HG03025 (cell line): ENCODE data around the gene XYLT1.

Experiments
- ATAC-seq: cut with Tn5 transposase; IDR thresholded peaks from one replicate; pipeline ENCODE4 v1.9.1; 2021; ENCODE audit warnings: mild to moderate bottlenecking, moderate library complexity; ENCODE audit not compliant: unreplicated experiment, low FRiP score

XYLT1 gene

DNA sequence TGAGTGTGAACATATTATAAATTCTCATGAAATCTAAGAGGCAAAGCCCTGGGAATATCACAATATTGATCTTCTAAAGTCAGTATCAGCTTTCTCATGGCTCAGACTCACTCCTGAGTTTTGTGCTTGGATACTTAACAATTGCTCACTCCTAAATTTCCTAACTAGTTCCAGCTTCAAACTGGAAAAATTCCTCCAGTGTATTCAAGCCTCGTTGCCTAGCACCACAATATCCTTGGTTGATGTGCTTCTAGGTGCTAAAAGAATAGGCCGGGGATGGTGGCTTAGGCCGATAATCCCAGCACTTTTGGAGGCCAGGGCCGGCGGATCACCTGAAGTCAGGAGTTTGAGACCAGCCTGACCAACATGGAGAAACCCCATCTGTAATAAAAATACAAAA is 62.5 kb downstream of the XYLT1 start:
- ATAC-seq, result no peak

DNA sequence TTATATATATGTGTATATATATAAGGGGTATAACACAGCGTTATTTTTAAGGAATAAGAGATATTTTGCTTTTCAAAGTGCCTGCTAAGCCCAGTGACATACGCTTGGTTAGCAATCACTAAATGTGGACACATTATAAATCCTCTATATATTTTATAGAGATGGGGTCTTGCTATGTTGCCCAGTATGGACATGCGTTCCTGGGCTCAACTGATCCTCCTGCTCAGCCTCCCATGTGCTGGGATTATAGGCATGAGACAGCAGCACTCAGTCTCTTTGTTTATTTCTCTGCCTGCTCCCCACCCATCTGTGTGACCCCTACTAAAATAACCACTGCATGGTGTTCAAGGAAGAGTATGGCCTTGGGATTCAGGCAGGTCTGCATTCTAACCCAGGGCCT is 63.4 kb downstream of the XYLT1 start:
- ATAC-seq, result no peak

DNA sequence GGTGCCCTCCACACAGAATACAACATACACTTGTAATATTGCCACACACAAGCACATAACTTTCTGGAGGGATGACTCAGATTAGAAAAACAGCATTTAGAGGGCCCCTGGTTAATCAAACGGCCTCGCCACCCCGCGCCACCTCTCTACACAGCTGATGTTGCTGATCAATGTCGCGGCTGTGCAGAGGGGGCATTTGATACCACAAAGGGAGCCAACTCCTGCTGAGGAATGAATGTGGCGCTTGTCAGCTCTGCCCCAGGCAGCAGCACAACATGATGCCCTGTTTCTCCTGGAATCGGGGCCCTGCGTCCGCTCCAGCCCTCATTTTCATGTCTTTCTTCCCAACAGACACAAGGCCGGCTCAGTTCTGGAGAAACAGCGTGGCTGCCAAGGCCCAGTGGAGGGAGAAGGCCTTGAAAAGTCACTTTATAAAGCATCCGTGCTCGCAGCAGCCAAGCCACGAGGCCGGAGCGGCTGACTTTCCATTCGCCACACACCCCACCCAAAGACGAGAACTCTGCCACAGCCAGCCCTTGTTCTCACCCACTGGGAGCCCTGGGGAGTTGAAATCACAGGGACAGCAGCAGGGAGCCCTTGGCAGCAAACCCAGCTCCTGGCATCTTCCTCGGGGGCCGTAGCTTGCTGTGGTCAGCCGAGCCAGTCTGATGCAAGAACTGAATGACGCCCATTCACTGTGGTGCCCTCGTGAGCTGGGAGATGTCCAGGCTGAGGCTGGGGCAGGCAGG is 65.6 kb downstream of the XYLT1 start:
- ATAC-seq, result no peak

DNA sequence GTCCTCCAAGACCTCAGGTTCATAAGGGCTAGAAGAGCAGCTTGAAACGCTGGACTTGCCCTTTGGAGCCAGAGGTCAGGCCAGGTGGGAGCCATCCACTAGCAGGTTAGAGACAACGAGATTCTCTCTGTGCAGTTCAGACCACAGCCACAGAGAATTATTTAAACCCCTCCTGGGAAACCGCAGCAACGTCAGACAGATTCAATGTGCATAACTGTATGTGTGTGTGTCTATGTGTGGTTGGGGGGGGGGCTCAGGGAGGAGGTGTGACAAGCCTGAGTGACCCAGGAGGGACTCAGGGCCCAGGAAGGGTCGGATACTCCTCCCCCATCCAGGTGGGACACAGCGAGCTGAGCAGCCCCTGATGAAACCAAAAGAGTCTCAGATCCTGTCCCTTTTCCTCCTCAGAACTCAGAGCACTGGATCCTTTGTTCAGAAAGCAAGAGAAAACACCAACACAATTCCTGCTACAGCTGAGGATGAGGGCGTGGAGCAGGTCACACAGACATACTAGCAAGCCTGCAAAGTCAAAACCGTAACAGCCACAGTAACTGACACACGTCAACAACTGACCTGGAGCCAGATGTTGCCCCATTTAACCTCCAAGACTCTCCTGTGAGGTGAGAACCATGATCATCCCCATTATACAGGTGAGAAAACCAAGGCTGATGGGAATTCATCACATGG is 66.8 kb downstream of the XYLT1 start:
- ATAC-seq, result no peak

DNA sequence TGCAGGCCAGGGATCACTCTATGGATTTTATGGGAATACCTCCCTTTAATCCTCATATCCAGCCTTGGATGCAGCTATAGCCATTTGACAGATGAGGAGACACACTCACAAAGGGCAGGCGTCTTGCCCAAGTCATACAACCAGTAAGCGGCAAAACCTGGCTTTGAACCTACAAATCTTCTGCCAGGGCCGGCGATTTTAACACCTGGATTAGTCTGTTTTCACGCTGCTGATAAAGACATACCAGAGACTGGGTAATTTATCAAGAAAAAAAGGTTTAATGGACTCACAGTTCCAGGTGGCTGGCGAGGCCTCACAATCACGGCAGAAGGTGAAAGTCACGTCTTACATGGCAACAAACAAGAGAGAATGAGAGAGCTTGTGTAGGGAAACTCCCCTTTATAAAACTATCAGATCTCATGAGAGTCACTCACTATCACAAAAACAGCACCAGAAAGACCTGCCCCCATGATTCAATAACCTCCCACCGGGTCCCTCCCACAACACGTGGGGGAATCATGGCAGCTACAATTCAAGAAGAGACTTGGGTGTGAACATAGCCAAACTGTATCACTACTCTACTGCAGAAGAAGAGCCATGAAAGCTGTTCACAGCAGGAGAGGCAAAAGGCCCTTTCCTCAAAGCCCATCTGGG is 67.5 kb downstream of the XYLT1 start:
- no peak for ATAC-seq

DNA sequence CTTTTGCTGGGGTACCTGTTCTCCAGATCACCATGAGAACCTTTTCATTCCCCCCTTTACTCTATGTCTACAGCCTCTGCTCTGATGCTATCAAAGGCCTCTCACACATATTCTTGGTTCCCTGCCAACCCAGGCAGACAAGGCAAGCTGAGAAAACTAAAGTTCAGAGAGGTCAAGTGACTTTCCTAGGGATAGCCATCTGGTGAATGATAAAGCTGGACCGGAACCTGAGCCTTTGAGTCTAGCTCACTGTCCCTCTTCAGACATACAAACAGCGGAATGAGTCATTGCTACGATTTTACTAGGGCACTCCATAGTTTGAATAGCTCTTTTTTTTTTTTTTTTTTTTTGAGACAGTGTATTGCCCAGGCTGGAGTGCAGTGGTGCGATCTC is 73.3 kb downstream of the XYLT1 start:
- no peak for ATAC-seq

DNA sequence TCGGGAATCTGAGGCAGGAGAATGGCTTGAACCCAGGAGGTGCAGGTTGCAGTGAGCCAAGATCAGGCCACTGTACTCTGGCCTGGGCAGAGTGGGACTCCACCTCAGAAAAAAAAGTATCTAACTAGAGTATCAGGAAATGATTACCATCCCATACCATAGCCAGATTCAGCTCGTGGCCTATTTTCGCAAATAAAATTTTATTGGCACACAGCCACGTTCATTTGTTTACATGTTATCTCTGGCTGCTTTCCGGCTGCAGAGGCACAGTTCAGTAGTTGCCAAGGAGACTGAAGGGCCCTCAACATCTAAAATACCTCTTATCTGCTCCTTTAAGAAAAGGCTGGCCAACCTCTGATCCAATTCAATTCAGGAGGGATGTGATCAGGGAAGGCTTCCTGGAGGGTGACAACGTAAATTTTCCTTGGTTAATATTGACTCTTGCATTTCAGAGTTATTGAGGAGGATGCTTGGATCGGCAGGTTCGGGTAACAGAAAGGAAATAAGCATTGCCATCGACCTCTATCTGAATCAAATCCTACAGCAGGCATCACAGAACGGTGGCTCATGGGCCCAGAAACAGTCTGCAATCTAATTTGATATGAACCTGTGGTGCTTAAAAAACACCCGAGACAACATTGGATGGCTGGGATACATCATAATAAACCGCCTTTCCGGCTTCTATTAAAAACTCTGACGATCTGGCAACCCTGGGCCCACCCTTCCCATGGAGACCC is 73.8 kb downstream of the XYLT1 start:
- no peak for ATAC-seq

DNA sequence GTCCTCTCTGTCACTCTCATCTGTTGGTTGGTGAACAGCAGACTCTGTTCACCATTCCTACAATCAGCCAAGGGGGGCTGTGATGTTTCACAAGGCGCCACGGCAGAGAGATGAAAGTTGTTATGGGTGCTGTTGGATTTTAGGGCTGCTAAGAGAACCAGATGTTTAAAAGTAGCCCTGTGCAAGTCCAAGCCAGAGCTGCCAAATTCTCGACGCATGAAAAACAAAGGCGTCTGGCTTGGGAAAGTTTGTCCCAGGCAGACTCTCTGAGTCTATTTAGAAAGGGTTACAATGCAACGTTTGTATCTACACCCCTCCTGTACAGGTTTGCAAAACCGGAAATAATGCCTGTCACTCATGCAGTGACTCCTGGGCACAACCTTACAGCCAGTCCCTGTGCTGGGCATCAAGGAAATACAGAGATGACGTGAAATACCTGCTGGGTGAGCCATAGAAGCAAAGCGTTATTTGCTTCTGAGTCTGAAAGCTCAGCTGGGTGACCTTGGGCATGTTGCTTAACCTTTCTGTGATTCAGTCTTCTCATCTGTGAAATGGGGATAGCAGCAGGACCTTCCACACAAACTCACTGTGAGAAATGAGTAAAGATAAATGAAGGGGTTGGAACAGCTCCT is 74.8 kb downstream of the XYLT1 start:
- no peak for ATAC-seq

DNA sequence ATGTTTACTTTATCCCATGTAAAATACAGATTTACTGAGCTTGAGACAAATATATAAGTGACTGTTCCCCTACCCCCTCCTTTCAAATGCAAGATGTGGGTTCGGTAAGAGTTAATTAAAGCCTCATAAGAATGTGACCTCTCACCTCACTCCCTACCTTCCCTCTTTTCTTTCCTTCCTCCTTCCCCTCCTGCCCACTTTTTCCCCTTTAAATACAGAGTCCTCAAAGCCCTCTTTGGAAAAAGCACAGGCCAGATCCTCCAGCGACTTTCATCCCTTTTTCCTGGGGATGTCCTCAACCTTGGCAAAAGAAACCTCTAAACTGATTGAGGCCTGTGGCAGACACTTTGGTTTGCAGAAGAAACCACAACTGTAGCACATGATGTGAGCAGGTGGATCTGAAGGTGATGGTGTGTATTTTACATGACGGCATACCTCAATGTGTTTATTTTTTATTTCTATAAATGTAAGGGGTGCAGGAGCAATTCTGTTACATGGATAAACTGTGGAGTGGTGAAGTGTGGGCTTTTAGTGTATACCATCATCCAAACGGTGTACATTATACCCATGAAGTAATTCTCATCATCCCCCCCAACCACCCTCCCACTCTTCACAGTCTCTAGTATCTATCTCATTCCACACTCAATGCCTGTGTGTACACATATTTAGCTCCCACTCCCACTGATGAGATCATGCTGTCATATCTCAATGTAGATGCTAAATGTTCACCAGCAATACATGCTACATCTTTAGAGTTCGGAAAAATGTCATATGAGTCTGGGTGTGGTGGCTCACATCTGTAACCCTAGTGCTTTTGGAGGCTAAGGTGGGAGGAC is 77.7 kb downstream of the XYLT1 start:
- no peak for ATAC-seq

DNA sequence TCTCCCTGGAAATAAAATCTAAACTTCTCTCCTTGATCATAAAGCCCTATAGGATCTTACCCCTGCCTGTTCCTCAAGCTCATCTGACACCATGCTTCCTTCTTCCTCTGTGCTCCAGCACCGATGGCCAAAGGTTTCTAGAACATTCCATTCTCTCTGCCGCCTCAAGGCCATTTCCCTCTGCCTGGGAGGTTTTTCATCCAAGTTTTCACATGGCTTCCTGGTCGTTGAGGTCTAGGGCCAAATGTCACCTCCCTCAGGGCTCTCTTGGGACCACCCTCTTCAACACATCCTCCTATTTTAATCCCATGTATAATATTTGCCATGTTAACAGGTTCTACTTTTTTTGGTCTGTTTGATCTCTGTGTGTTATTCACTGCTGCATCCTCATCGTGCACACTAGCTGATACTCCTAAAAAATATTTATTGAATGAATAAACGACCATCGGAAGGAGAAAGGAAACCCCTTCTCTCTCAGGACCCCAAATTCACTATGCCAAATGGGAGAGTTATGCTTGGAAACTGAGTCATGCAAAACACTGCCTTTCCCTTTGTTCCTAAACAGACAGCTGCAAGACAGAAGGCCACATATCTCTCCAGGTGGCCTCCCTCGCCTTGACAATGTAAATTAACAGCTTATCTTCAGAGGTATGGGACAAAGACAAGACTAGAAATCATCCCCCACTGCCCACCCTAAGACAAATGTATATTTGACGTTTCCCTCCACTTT is 78.5 kb downstream of the XYLT1 start:
- no peak for ATAC-seq

DNA sequence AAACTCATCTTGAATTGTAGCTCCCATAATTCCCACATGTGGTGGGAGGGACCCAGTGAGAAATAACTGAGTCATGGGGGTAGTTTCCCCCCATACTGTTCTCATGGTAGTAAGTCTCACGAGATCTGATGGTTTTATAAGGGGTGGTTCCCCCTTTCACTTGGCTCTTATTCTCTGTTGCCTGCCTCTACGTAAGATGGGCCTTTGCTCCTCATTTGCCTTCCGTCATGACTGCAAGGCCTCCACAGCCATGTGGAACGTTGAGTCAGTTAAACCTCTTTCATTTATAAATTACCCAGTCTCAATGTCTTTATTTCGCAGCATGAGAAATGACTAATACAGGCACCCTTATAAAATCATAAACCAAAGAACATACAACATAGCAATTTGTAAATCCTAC is 79.0 kb downstream of the XYLT1 start:
- ATAC-seq, result no peak

DNA sequence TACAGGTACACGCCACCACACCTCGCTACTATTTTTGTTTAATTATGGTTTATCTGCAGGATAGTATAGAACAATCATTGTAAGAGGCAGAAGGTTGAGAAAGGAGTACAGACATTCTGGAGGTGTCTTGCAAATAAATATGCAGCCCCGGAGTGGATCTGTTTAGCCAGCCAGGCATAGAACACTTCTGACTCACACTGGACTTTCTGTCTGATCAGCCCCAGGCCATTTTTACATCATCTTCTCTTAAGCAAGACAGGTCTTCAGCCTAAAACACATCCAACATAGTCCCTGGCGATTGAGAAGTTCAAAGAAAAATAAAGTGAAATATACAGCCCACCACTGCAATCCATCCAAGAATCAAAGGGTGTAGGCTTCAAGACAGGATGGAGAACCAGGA is 81.4 kb downstream of the XYLT1 start:
- no peak for ATAC-seq

DNA sequence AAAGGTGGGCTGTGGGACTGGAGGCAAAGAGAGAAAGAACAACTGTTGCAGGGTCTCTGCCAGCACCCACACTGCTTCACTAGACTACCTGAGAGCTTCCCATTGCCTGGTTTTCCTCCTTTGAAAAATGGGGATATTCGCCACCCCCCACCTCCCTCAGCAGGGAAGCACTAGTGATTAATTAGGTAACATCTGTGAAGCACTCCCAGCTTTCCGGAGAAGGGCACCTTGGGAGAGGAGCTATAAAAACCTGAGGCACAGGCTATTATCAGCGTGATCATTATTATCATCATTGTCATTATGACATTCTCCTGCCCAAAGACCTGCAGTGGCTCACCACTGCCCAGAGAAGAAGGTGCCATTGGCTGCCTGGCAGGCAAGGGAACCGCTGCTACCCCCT is 83.5 kb downstream of the XYLT1 start:
- ATAC-seq, result no peak

DNA sequence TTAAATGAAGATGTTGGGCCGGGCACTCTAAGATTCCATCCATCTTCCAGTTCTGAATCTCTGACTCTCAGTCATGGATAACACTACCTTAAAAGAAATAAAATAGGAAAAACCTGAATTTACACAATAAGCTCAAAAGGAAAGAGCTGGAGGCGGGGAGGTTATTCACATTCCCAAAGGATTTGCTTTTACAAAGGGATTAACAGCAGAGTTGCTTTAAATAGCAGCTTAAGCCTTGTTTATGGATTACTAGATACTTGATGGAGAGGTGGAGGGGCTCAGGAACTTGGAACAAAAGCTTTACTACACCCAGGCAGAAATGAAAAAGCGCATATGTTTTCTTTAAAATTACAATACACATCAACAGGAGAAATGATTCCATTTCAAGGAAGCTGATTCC is 84.5 kb downstream of the XYLT1 start:
- ATAC-seq, result no peak

DNA sequence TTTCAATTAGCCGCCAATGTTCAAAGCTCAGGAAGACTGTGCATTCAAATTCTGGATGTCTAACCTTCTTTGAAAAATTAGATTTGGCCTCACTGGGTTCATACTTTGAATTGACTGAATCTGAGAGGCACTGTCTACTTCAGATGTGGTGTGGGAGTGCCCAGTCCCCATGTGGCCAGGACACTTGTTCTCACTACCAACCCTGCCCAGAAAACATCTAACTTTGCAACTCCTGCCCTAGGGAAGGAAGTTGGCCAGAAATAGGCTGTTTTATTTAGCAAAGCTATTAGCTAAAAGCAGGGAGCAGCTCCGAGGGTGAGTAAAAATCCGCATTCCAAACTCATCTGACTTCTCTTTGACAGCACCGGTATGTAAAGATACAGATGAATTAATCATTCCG is 86.3 kb downstream of the XYLT1 start:
- no peak for ATAC-seq

DNA sequence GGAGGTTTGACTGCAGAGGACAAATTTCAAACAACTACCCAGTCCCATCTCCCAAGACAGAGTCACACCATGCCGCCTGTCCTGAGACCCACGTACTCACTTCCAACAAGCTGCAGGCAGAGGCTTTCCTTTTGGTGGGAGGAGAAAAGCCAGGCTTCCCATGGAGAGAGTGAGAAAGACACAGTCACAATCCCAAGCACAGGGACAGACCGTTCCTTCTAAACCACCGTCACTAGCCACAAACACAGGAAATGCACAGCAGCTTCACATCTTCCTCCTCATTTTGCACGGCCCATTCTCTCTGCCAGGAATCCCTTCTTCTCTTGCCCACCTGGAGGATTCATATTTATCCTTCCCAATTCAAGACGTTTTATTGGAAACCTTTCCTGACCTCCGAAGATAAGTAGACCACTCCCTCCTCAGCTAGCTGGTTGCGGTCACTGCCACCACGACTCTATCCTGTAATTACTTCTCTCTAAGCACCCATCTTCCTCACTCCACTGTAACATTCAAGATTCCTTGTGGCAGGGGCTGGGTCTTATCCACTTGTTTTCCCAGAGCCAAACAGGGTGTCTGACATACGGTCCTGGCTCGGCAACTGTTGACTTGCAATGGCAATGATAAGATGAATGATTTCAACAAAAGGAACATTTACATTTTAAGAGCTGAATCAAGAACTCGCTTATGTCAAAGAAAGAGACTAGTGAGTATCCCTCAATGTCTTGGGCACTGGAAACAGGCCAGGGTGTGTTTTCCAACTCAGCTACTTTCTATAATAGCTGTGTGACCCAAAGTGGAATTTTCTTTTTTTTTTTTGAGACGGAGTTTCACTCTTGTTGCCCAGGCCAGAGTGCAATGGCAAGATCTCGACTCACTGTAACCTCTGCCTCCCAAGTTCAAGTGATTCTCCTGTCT is 87.6 kb downstream of the XYLT1 start:
- ATAC-seq, result no peak

DNA sequence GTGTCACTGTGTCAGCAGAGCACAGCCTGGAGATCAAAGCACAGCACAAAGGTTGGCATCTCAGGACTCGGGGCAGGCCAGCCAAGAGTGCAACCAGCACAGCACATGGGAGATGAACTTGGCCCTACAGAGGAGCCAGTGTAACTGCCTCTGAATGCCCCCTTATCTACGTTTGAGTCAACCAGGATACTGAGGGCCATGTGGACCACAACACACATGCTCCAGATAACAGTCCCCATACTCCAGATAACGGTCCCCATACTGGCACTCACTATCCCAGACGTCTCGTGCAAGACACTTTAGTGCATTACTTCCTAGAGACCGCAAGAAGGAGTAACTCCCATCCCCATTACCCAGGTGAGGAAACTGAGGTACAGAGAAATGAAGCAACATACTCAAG is 88.2 kb downstream of the XYLT1 start:
- ATAC-seq, result no peak

DNA sequence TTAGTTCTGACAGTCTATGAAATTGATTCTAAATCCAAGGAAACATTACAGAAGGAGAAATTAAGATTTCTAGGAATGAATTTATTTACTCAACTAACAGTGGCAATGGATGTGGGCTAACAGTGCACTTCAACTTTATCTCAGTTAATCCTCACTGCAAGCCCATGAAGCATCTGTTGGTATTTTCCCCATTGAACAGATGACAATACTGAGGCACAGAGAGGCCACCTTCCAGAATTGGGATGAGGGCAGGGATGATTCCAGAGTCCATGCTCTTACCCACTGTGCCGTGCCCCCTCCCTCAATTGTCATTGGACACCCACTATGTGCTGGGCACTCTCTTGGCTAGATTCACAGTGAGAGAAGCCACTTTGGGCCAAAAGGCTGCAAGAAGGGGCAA is 89.0 kb downstream of the XYLT1 start:
- no peak for ATAC-seq
